AG04449 (cell line): ENCODE data around the gene CHFR.

Source experiments
- CTCF ChIA-PET: fragments of 350-600 bp; formaldehyde crosslinking; extraction: SDS; loops from one replicate; lab custom pipeline; 2021; ENCODE audit warnings: antibody characterized with exemption; lab: Yijun Ruan, JAX
- POLR2A ChIA-PET: fragments of 400-600, 350-600 bp; formaldehyde crosslinking; extraction: SDS; loops from one replicate; lab custom pipeline; 2020; ENCODE audit warnings: antibody characterized with exemption, inconsistent platforms; lab: Yijun Ruan, JAX
- DNase-seq: peaks from one replicate; pipeline ENCODE4 v3.0.0-alpha.2; 2010; ENCODE audit warnings: low read depth, low spot score
- H3K4me3 ChIP-seq: 2 replicates; pipeline ENCODE4 v1.5.1; 2011; ENCODE audit warnings: low read depth, mild to moderate bottlenecking, control low read depth, low read length
- TF ChIP-seq, protein P1 (sequence below): IDR thresholded peaks from one replicate; pipeline ENCODE4 v1.5.1; 2011; ENCODE audit warnings: mild to moderate bottlenecking, moderate library complexity, low read length, control low read depth, inconsistent platforms; ENCODE audit not compliant: insufficient read depth; ENCODE audit errors: missing control alignments

The CHFR gene

DNA sequence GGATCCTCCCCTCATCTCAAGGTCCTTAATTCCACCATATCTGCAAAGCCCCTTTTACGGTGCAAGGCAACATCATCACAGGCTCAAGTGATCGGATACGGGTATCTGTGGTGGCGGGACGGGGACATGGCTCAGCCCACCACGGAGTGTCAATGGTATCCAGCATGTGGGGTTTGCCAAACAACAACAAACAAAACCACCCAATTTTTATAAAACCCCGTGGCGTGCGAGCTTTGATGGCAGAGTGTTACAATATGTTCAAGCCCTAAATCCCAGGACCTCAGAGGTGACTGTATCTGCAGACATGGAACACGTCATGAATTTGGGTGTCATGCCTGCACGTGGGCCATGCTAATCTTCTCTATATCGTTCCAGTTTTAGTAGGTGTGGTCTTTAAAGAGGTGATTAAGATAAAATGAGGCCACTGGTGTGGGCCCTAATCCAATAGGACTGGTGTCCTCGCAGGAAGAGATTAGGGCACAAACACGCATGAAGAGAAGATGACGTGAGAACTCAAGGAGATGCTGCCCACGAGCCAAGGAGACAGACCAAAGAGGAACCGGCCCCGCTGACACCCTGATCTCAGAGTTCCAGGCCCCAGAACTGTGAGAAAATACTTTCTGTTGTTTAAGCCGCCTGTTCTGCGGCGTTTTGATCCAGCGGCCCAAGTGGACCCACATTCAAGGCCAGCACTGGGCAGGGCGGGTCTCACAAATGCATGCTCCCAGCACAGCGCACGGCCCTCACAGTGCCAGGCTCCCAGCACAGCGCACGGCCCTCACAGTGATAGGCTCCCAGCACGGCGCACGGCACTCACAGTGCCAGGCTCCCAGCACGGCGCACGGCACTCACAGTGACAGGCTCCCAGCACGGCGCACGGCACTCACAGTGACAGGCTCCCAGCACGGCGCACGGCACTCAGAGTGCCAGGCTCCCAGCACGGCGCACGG lies 52.1 kb downstream of the CHFR start:
- DNase-seq: no peak
- CTCF ChIA-PET: interaction anchor here (1.2 kb wide), 1 partner anchor 67 kb away, joined by 4 read pairs; no protein-coding TSS in a partner anchor
- TF ChIP-seq, protein P1, sequence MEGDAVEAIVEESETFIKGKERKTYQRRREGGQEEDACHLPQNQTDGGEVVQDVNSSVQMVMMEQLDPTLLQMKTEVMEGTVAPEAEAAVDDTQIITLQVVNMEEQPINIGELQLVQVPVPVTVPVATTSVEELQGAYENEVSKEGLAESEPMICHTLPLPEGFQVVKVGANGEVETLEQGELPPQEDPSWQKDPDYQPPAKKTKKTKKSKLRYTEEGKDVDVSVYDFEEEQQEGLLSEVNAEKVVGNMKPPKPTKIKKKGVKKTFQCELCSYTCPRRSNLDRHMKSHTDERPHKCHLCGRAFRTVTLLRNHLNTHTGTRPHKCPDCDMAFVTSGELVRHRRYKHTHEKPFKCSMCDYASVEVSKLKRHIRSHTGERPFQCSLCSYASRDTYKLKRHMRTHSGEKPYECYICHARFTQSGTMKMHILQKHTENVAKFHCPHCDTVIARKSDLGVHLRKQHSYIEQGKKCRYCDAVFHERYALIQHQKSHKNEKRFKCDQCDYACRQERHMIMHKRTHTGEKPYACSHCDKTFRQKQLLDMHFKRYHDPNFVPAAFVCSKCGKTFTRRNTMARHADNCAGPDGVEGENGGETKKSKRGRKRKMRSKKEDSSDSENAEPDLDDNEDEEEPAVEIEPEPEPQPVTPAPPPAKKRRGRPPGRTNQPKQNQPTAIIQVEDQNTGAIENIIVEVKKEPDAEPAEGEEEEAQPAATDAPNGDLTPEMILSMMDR: no peak
- no peak overlapping the region for H3K4me3 ChIP-seq
- POLR2A ChIA-PET: no interaction called here

DNA sequence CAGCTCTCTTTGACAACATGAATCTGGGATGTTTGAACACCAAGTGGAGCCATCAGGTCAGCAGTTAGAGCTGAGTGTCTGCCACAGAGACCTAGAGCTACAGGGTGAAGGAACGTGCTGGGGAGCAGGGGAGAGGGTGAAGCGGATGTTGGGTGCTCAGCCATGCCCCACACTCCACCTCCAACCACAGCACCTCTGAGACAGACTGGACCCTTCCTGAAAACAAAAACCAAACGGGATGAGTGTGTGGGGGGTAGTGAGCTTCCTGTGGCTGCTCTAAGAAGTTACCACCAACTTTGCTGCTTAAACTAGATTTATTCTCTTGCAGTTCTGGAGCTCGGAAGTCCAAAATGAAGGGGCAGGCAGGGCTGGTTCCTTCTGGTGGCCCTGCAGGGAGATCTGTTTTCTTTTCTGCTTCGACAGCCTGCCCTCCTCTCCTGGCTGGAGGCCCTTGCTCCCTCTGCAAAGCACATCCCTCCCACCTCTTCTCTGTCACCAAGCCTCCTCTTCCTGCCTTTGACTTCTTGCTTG lies 53.2 kb downstream of the CHFR start:
- ChIA-PET CTCF (interaction anchor here (1.2 kb wide), 1 partner anchor 66 kb away, joined by 4 read pairs; no protein-coding TSS in a partner anchor), POLR2A (no interaction called here)
- H3K4me3 ChIP-seq: no peak overlapping the region
- TF ChIP-seq, protein P1: no peak
- no peak for DNase-seq

DNA sequence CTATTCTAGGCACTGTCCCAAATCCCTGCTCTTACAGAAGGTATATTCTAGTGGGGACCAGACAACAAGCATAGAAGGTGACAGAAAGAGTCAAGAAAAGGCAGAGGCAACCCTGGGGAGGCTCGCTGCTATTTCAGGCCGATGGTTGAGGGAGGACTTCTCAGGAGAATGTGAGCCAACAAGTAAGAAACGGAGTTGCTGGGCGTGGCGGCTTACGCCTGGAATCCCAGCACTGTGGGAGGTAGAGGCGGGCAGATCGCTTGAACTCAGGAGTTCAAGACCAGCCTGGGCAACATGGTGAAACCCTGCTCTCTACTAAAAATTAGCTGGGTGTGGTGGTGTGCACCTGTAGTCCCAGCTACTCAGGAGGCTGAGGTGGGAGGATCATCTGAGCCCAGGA lies 54.1 kb downstream of the CHFR start:
- CTCF ChIA-PET: no interaction called here
- H3K4me3 ChIP-seq: no peak overlapping the region
- no peak for DNase-seq
- POLR2A ChIA-PET: no interaction called here
- TF ChIP-seq, protein P1: no peak

DNA sequence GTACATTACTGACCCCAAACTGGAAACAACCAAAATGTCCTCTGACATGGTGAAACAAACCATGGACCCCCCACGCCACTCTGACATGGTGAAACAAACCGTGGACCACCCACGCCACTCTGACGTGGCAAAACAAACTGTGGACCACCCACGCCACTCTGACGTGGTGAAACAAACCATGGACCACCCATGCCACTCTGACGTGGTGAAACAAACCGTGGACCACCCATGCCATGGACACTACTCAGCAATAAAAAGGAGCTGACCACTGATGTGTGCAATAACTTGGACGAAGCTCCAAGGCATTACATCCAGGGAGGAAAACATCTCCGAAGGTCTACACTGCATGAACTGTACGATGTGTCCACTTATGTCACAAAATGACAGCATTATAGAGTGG lies 55.6 kb downstream of the CHFR start:
- ChIA-PET CTCF (no interaction called here), POLR2A (no interaction called here)
- DNase-seq: no peak
- H3K4me3 ChIP-seq: no peak overlapping the region
- TF ChIP-seq, protein P1: no peak

DNA sequence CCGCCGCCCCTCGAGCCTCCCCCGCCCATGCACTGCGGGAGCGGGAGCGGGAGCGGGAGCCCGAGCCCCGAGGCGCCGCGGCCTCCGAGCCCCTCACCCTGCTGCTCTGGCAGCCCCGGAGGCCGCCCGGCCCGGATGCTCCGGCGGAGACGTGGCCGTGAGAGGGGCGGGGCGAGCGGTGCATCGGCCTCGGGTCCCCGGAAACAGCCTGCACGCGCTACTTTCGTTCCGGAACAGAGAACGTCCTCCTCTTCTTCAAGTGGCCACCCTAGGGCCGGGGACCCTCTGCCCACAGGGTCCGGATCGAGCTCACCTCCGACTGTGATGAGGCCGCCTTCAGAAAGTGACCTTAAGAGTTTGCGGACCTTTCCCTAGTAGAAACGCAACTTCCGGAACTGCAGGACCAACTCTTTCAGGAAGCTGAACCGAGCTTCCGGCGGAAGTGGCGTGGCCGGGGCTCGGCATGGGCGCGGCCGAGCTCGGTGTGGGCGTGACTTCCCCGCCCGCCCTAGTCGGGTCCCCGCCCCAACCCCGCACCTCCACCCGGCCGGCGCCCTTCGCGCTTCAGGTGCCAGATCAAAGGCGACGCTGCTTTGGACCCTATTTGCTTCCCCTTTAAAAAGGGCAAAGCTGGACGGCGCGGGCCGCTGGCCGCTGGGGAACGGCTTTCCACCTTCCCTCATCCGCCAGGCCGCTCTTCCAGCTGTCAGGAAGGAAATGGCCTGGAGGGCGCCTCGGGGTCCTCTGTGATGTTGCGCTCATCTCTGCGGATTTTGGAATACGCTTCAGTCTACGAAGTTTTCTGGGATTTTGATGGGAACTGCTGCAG lies 58.5 kb downstream of the CHFR start, which contains the start of gene GOLGA3:
TSS of gene GOLGA3 (minus strand) at position 164 of the 829 bp plus-strand sequence. CDS start 6,741 bp downstream, outside the sequence.
- DNase-seq: peak; percentile 59
- peak within 1 kb of the TSS; percentile 99 for H3K4me3 ChIP-seq
- TF ChIP-seq, protein P1: no peak
- POLR2A ChIA-PET: interaction anchor here (0.7 to 1.1 kb wide), 3 partner anchors 45 to 59 kb away, joined by 3 read pairs; partner anchors contain the start of gene CHFR
- CTCF ChIA-PET: no interaction called here
